SW 1271 (cell line): ENCODE data around the gene CD300LD.
"Not testable (repeated sequence)": the region's sequence is repeated elsewhere in the genome, so short reads cannot be mapped to it uniquely, and the experiment has no call there.

Experiments
- DNase-seq, 2 experiments: peaks; one replicate each; lab custom pipeline; 2025; lab: John Stamatoyannopoulos, UW

Gene CD300LD

GRCh38 chr17:74606050-74606449 lies 14.0 kb upstream of the CD300LD start:
- DNase-seq = no peak

GRCh38 chr17:74605361-74605760 lies 13.3 kb upstream of the CD300LD start:
- peak in 1 of 2 experiments; percentile 17 for DNase-seq

- DNase-seq = no peak
Measured at GRCh38 chr17:74604761-74605160, 12.7 kb upstream of the CD300LD start.

GRCh38 chr17:74604200-74604599 lies 12.1 kb upstream of the CD300LD start:
- no peak for DNase-seq

DNA sequence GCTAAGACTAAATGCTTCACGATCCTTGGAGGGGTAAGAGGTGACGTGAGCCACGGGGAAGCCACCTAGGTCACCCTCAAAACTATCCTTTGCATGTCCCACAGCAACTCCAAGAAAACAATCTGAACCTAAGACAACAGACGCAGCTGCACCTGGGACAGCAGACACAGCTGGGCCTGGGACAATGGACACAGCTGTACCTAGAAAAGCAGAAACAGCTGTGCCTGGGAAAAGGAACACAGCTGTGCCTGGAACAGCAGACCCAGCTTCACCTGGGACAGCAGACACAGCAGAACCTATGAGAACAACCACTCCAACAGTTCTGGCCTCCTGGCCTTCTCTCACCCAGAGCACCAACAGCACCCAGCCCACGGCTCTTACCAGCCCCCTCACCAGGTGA lies 11.7 kb upstream of the CD300LD start:
- no peak for DNase-seq

- no peak for DNase-seq
Measured at GRCh38 chr17:74603037-74603635, 11.1 kb upstream of the CD300LD start.

DNA sequence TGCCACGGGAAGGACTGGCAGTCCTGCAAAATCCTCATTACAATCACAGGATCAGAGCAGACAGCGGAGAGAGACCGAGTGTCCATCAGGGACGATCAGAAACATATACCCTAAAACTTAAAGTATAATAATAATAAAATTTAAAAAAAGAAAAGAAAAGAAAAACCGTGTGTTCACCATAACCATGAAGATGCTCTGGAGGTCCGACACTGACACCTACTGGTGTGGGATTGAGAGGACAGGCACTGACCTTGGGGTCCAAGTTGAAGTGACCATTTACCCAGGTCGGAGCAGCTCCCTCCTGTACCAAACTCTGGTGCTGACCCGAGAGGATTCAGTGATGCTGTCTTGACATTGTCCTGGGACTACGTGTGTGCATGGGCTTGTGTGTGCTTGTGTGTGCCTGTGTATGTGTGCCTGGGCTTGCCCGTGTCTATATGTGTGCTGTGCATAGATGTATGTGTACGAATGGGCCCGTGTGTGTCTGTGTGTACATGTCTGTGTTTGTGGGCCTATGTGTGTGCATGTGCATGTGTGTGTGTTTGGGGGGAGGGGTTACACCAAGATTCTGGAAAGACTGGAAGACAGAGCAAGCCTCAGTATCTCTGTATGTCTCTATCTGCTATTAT lies 10.0 kb upstream of the CD300LD start:
- peak in 1 of 2 experiments; percentile 47 for DNase-seq

DNA sequence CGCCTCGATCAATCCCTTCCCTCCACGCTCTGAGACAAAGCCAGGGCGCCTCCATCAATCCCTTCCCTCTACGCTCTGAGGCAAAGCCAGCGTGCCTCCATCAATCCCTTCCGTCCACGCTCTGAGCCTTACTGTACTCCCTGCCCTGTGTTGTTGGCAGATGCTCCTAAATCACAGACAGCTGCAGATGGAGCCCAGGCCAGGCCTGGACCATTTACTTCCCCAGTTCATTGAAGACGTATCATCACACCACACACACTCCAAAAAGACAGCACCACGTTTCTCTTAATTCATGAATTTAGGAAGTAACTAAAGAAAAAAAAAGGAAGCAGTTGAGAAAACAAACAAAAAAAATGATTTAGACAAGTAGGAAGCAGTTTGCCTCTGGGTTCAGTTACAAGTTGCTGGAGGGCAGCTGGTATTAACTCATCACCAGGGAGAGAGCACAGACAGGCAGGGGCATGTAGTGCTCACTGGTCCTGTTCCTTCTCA lies 7.4 kb upstream of the CD300LD start:
- DNase-seq = no peak

DNA sequence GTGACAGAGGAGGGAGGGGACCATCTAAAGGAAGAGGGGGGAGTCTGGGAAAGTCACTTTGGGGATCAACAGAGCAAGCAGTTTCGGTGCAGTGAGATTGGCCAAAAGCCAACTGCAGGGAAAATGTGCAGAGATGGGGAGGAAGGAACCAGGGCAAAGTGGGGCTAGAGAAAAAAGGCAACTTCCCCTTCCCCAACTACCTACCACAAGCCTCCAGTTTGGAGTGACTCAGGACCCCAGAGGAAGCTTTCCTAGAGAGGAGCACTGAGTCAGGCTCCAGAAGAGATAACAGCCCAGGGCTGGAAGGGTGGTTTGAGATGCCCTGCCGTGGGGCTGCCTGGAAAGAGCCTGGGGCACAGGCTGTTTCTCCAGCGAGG lies 6.9 kb upstream of the CD300LD start:
- no peak for DNase-seq

GRCh38 chr17:74598346-74599022 lies 6.4 kb upstream of the CD300LD start:
- DNase-seq = no peak

DNA sequence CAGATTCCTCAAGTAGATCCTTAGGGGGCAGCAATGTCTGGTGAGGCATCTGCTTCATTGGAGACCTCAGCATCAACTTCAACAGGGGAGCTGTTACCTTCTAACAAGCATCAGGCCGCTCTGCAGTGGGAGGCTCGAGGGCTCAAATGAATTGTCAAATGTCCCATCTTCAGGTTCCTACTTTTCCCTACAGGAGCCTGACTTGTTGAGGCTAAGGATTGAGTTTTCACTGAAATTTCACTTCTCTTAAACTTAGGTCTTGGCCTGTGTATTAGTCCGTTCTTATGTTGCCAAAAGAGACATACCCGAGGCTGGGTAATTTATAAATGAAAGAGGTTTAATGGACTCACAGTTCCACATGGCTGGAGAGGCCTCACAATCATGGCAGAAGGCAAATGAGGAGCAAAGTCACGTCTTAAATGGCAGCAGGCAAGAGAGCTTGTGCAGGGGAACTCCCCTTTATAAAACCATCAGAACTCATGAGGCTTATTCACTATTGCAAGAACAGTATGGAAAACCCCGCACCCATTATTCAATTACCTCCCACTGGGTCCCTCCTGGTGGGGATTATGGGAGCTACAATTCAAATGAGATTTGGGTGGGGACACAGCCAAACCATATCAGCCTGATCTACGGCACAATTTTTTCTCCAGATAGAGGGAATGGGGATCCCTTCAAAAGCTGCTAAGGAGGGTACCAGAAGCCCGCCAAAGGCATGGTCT lies 5.1 kb upstream of the CD300LD start:
- no peak for DNase-seq

GRCh38 chr17:74595037-74595750 lies 3.1 kb upstream of the CD300LD start:
- no peak for DNase-seq

GRCh38 chr17:74591503-74591902 lies 580 bp downstream of the CD300LD start:
- no peak for DNase-seq

GRCh38 chr17:74585711-74586110 lies 6.4 kb downstream of the CD300LD start:
- no peak for DNase-seq

DNA sequence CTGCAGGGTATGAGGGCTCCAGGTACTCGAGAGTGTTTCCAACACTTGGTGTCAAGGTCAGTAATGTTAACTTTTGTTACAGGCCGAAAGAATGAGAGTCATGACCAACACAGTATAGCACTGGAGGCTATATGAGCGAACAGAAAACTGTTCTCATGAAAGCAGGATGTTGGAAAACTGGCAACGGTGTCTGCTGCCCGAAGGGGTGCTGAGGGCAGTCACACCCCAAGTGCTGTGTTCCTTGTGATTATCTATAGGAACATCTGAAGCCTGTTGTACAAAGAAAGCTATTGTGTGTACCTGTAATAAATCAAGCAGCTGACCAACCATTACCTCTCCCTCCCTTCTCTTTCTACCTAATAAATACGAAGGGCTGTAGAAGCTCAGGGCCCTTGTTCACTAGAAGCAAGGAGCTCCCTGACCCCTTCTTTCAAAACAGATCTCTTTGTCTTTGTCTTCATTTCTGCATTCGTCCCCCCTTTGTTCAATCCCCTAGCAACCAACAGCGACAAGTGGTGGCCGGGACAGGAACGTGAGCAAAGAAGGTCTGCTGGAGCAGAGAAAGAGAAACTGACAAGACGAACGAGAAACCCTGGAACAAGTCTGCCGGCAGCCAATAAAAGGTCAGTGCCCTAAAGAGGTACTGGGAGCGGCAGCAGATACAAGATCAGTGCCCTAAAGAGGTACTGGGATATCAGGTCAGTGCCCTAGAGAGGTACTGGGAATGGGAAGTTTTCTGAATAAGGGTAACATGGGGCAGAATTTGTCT lies 7.6 kb downstream of the CD300LD start:
- no peak for DNase-seq

- DNase-seq = no peak
Measured at GRCh38 chr17:74582633-74583032, 9.4 kb downstream of the CD300LD start.

- no peak for DNase-seq
Measured at GRCh38 chr17:74579900-74580299, 12.2 kb downstream of the CD300LD start.

DNA sequence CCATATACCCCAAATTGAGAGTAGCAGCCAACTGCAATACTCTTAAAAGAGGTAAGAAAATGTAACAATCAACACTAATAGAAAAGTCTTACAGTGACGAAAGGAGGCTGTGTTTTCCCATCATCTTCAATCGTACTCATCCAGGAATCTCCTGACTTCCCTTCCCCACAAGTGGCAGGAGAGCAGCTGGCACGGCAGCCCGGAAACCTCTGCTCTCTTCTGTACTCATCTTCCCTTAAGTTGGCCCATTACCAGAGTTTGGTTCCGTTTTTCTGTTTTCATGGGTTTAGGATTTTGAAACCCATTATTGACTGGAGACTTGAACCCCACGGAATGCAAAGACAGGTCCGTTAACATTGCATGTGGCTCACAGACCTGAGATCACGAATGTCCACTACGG lies 13.1 kb downstream of the CD300LD start:
- DNase-seq = no peak

DNA sequence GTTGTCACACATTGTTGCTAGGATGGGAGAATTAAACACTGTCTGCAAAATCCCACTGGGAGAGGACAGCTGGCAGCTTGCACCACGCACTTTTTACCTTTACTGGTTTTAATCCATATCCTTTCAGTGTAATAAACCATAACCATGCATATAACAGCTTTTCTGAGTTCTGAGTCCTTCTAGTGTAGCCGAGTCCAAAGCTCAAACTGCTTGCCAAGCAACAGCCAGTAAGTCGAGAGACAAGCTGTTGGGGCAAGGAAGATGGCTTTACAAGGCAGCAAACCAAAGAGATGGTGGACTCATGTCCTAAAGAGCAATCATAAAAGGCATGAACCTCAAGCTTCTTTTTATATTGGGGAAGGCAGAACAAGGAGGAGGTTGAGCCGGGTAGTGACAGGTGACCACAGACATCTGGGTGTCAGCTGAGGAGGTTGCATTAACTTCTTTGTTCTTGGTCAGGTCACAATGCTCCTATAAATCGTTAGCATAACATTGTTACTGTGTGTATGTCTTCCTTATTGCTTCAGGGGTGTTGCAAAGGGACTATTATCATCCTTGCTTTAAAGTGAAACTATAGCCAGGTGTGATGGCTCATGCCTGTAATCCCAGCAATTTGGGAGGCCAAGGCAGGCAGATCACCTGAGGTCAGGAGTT lies 17.5 kb downstream of the CD300LD start:
- DNase-seq = no peak

DNA sequence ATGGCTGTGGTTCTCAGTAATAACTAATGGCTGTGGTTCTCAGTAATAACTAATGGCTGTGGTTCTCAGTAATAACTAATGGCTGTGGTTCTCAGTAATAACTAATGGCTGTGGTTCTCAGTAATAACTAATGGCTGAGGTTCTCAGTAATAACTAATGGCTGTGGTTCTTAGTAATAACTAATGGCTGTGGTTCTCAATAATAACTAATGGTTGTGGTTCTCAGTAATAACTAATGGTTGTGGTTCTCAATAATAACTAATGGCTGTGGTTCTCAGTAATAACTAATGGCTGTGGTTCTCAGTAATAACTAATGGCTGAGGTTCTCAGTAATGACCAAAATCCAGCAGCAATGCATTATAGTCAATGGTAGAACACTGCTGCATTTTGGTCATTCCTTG lies 18.4 kb downstream of the CD300LD start:
- not testable (repeated sequence) for DNase-seq

DNA sequence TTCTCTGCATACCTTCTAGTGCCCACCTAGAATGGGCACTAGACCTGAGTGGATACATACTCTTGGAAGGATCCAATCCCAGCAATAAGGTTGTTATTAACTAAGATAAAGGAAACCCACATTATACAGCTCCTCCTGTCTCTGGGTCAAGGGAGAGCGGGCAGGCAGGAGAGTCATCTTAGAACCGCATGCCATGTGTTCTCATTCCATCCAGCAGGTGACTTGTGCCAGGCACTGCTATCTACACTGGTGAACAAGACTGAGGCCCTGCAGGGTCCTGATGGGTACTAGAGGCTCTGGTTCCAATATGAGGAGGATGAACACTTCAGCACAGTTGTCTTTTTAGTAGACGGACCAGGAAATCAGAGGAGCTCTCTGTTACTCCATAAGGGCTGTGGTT lies 18.9 kb downstream of the CD300LD start:
- DNase-seq = peak in 1 of 2 experiments; percentile 27
